PFSK-1 (cell line): ENCODE measurements around the gene LIPK.

Experiments used
- POLR2AphosphoS5 ChIP-seq: IDR thresholded peaks from 2 replicates; pipeline ENCODE4 v1.6.1; 2012; ENCODE audit warnings: low read depth, mild to moderate bottlenecking, control low read depth, low read length, moderate library complexity
- REST ChIP-seq, 2 experiments: IDR thresholded peaks; 2 replicates each; pipeline versions ENCODE4 v1.6.1 to v1.8.0; 2011 to 2012; ENCODE audit warnings: low read depth in 2 of 2, low read length in 2 of 2, control low read depth in 1 of 2, inconsistent platforms in 1 of 2, mild to moderate bottlenecking in 1 of 2, moderate library complexity in 1 of 2; ENCODE audit not compliant: insufficient read depth in 1 of 2
- TAF1 ChIP-seq: IDR thresholded peaks from 2 replicates; pipeline ENCODE4 v1.6.1; 2012; ENCODE audit warnings: low read length, control low read depth, borderline replicate concordance; ENCODE audit not compliant: insufficient read depth

- no peak for TF ChIP-seq POLR2AphosphoS5
- no peak for TF ChIP-seq REST (IDR thresholded peaks at IDR 0.05; ENCODE audit: insufficient read depth in 1 of 2, low read depth in 2 of 2, low read length in 2 of 2)
- TF ChIP-seq TAF1, result no peak
These were observed 3.0 kb upstream of the LIPK start for GRCh38 chr10:88702848-88703597.
